ENCODE measurements around the gene PGGT1B.

DNA sequence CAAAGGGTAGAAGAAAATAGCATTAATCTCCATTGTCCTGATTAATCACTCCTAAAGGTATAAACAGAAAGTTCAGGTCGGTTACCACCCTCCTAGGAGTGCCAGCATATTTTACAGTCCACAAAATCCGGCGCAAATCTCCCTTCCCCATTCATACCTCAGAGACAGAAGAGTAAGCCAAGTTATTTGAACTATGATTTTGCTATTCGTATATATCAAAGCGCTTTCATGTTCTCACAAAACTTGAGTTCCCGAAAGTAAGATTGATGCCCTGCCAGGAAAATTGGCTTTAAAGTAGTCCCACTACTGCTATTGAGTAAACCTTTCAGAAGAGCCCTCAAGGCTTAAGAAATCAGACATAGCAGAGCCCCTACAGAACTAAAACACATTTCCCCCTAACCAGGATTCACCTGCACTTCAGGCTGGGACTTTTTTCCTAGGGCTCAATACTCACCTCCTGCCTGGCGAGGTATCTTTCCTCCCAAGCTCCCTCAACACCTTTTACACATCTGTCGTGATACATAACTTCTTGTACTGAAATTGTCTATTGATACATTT is 71.1 kb downstream of the PGGT1B start:
- TF ChIP-seq GATA2 (IDR thresholded peaks at IDR 0.05; ENCODE audit: low read depth, low read length), result no peak
- TF ChIP-seq GATA3 (IDR thresholded peaks at IDR 0.05; ENCODE audit: low read depth, low read length), result no peak

Data from SH-SY5Y (cell line).